Neural crest cell (in vitro differentiated cells): ENCODE measurements around the gene OXNAD1. TPM values are rescaled to one million over a fixed set of nuclear protein-coding genes. Genes with fewer than 3 reads are reported as not detected.
A peak's percentile ranks its signal among the peaks of the same experiment; 100 is the strongest.

ENCODE experiments used
- DNase-seq: peaks from one replicate; pipeline ENCODE4 v3.0.0; 2021; ENCODE audit warnings: low read depth, mixed read lengths, low spot score
- H3K27ac Mint-ChIP-seq: one replicate; pipeline ENCODE4 v1.8.0; 2021; ENCODE audit warnings: mild to moderate bottlenecking, mixed read lengths; ENCODE audit not compliant: unreplicated experiment
- H3K27me3 Mint-ChIP-seq: 2 replicates; pipeline ENCODE4 v1.8.0; 2021; ENCODE audit warnings: low read depth, mild to moderate bottlenecking, mixed read lengths
- H3K36me3 Mint-ChIP-seq: 2 replicates; pipeline ENCODE4 v1.8.0; 2021; ENCODE audit warnings: low read depth, mild to moderate bottlenecking, mixed read lengths
- H3K4me1 Mint-ChIP-seq: 2 replicates; pipeline ENCODE4 v1.8.0; 2021; ENCODE audit warnings: mixed read lengths
- H3K4me3 Mint-ChIP-seq: one replicate; pipeline ENCODE4 v1.8.0; 2021; ENCODE audit warnings: mild to moderate bottlenecking, mixed read lengths
- H3K9me3 Mint-ChIP-seq: 2 replicates; pipeline ENCODE4 v1.8.0; 2021; ENCODE audit warnings: mixed read lengths
- total RNA-seq: library from RNA; stranded (reverse); gene quantifications from 2 replicates; pipeline ENCODE4 v1.2.1, GENCODE V29; 2021
- TF ChIP-seq, protein P1 (sequence below): fragments of 200-600 bp; sonication (generic); conservative IDR thresholded peaks from 2 replicates; pipeline ENCODE4 v1.5.0; 2021; ENCODE audit warnings: antibody characterized with exemption, mild to moderate bottlenecking

Gene OXNAD1
- total RNA-seq, 1 donor from 2014 or later = 17.4 TPM

DNA sequence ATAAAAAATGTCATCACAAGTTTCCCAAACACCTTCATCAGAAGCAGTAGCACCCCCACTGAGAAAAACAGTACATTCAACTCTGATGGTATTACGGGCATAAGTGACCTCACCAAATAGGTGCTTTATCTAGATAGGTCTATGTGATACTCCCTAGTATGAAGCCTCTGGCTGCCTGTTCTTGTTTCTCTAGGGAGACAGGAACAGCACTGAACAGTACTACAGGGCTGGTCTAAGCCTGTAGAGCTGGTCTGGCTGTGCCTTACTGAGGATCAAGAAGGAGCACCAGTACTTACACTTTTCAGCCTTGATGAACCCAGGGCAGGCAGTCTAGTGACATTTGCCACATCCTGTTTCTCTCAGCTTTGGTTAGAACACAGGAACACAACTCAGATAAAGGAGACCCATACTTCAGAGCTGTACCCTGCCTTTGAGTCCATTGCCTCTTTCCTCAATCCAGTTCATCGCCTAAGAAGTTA is 35.9 kb downstream of the OXNAD1 start:
- Mint-ChIP-seq H3K9me3 (peaks cover 3% of the 10 kb centered on the region), H3K4me3 (no peak overlapping the region), H3K27ac (no peak overlapping the region), H3K36me3 (peaks cover 44% of the 10 kb centered on the region), H3K27me3 (no peaks in the 10 kb centered on the region), H3K4me1 (peaks cover 16% of the 10 kb centered on the region)
- TF ChIP-seq, protein P1, sequence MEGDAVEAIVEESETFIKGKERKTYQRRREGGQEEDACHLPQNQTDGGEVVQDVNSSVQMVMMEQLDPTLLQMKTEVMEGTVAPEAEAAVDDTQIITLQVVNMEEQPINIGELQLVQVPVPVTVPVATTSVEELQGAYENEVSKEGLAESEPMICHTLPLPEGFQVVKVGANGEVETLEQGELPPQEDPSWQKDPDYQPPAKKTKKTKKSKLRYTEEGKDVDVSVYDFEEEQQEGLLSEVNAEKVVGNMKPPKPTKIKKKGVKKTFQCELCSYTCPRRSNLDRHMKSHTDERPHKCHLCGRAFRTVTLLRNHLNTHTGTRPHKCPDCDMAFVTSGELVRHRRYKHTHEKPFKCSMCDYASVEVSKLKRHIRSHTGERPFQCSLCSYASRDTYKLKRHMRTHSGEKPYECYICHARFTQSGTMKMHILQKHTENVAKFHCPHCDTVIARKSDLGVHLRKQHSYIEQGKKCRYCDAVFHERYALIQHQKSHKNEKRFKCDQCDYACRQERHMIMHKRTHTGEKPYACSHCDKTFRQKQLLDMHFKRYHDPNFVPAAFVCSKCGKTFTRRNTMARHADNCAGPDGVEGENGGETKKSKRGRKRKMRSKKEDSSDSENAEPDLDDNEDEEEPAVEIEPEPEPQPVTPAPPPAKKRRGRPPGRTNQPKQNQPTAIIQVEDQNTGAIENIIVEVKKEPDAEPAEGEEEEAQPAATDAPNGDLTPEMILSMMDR = no peak
- DNase-seq = no peak

DNA sequence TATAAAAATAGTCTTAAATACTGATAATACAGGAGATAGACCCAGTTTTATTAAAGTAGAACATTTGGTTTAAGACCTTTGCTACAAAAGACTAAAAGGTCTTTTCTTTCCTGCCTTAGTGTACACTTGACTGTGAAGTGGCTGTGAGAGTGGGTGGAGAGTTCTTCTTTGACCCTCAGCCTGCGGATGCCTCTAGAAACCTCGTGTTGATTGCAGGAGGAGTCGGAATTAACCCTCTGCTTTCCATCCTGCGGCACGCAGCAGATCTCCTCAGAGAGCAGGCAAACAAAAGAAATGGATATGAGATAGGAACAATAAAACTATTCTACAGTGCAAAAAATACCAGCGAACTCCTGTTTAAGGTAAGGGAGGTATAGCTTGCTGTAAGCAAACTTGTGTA is 36.5 kb downstream of the OXNAD1 start:
- H3K4me1 Mint-ChIP-seq = peaks cover 16% of the 10 kb centered on the region
- peaks cover 3% of the 10 kb centered on the region for H3K9me3 Mint-ChIP-seq
- DNase-seq = no peak
- H3K27ac Mint-ChIP-seq = peak overlapping the region; percentile 85
- H3K36me3 Mint-ChIP-seq = peaks cover 38% of the 10 kb centered on the region
- TF ChIP-seq, protein P1 = no peak
- no peaks in the 10 kb centered on the region for H3K27me3 Mint-ChIP-seq
- H3K4me3 Mint-ChIP-seq = no peak overlapping the region

DNA sequence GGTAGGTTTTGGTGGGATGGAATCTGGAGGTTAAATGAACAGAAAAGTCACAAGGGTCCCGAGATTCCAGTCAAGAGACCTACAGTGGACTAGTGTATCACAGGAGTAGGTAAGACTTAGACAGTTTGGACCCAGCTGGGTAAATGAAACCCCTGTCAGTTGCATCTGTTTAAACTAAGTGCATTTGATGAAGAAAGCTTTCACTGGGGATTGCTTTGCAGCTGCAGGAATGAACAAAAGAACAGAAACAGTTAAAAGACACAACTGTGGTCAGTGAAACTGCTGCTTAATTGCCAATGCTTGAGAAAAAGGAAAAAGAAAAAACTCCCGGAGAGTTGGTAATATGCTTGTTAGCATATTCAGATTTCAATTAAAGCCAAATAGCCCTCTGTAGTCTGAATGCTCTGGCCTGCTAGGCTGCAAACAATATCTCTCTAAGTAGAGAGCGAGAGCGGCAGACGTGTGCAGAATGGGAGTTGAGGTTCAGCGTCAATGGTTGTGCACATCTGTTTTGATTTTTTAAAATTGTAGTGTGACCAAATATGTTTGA is 37.1 kb downstream of the OXNAD1 start:
- TF ChIP-seq, protein P1 = no peak
- Mint-ChIP-seq H3K4me3 (no peak overlapping the region), H3K27me3 (no peaks in the 10 kb centered on the region), H3K27ac (no peak overlapping the region), H3K9me3 (peaks cover 1% of the 10 kb centered on the region), H3K36me3 (peaks cover 37% of the 10 kb centered on the region), H3K4me1 (peaks cover 16% of the 10 kb centered on the region)
- no peak for DNase-seq

DNA sequence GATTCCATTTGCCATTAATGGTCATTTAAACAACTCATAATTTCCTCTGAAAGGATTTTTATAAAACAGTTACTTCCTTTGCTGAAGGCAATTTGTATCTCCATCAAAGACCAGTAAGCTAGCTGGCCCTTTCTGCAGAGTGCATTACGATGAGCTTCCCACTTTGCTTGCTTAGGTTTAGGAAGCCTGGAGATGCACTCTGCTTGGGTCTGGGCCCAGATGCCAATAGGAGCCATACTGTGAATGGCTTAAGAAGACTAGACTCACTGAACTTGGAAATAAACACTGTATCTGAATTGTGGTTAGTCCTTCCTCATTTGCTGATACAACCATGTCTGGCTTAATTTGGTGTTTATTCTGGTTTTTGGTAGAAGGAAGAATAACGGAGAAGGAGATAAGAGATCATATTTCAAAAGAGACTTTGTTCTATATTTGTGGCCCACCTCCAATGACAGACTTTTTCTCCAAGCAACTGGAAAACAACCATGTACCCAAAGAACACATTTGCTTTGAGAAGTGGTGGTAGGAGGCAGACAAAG is 38.1 kb downstream of the OXNAD1 start:
- H3K4me3 Mint-ChIP-seq = no peak overlapping the region
- peaks cover 32% of the 10 kb centered on the region for H3K36me3 Mint-ChIP-seq
- H3K4me1 Mint-ChIP-seq = peaks cover 16% of the 10 kb centered on the region
- H3K9me3 Mint-ChIP-seq = no peaks in the 10 kb centered on the region
- TF ChIP-seq, protein P1 = no peak
- no peak overlapping the region for H3K27ac Mint-ChIP-seq
- H3K27me3 Mint-ChIP-seq = no peaks in the 10 kb centered on the region
- DNase-seq = no peak

DNA sequence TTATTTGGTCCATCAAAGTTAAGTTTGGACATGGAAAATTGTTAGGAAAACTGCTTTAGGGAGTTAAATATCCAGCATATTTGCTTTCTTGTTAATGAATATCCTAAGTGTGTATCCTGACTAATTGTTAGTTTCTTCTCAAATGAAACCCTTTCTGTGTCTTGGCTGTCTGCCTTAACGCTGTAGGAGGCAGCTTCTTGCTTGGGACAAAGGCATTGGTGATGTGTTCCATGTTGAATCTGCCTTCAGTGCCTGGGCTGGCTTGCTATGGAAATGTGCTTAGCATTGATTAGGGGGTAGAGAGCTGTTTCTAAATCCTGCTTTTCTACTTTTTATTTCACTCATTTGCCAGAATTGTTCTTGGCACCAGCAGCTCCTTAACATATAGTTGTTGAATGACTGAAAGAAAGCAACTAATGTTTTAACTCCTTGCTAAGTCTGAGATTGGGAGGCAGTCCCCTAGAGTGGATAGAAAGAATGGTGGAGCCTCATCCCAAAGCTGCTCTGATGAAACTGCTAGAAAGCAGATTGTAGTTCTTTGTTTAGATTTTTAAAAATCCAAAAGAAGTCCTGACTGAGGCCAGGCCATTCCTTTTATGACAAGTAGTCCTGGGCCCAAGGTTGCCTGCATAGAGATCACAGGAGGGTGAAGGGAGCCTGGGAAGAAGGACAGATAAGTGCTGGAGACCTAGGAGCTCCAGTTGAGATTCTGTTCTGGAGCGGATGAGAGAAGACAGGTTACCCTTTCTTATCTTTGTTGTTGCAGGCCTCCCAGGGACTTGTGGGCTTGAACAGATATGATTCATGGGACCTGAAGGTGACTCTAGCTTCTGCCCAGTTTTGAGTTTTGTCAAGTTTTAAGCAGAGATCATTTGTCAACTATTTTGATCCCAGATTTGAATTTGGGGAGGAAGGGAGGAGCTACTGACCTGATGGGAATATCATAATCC is 39.3 kb downstream of the OXNAD1 start:
- TF ChIP-seq, protein P1 = no peak
- peaks cover 23% of the 10 kb centered on the region for H3K36me3 Mint-ChIP-seq
- peaks cover 16% of the 10 kb centered on the region for H3K4me1 Mint-ChIP-seq
- no peak for DNase-seq
- H3K27me3 Mint-ChIP-seq = no peaks in the 10 kb centered on the region
- no peak overlapping the region for H3K4me3 Mint-ChIP-seq
- H3K27ac Mint-ChIP-seq = peak overlapping the region; percentile 58
- no peaks in the 10 kb centered on the region for H3K9me3 Mint-ChIP-seq
